SH-SY5Y (cell line): ENCODE results near the gene OTP.

Experiments used
- GATA2 ChIP-seq: IDR thresholded peaks from 2 replicates; pipeline ENCODE4 v1.6.1; 2011; ENCODE audit warnings: mild to moderate bottlenecking, low read depth, low read length
- GATA3 ChIP-seq: IDR thresholded peaks from 2 replicates; pipeline ENCODE4 v1.6.1; 2011; ENCODE audit warnings: low read depth, mild to moderate bottlenecking, low read length, moderate library complexity

GRCh38 chr5:77621440-77621839, 17.1 kb downstream of the OTP start:
- TF ChIP-seq GATA2 (no peak), GATA3 (no peak)
